Left ventricle myocardium inferior (tissue), 1 donor: ENCODE data around the gene ANO2. TPM values are rescaled to one million over a fixed set of nuclear protein-coding genes. Genes with fewer than 3 reads are reported as not detected.

Experiments
- DNase-seq: peaks from one replicate; pipeline ENCODE4 v3.0.0-alpha.2; 2020
- H3K27ac ChIP-seq: fragments of 200-600 bp; replicated peaks from 2 replicates; pipeline ENCODE4 v1.8.0; 2021
- H3K27me3 ChIP-seq: fragments of 200-600 bp; 2 replicates; pipeline ENCODE4 v1.8.0; 2021; ENCODE audit warnings: low read depth
- H3K36me3 ChIP-seq: fragments of 200-600 bp; 2 replicates; pipeline ENCODE4 v1.8.0; 2021
- H3K4me1 ChIP-seq: fragments of 200-600 bp; 2 replicates; pipeline ENCODE4 v1.8.0; 2021
- H3K4me3 ChIP-seq: fragments of 200-600 bp; 2 replicates; pipeline ENCODE4 v1.8.0; 2021; ENCODE audit warnings: mild to moderate bottlenecking, moderate library complexity
- H3K9me3 ChIP-seq: fragments of 200-600 bp; replicated peaks from 2 replicates; pipeline ENCODE4 v1.8.0; 2021
- CTCF ChIP-seq: fragments of 200-600 bp; IDR thresholded peaks from 2 replicates; pipeline ENCODE4 v1.8.0; 2021; ENCODE audit warnings: antibody characterized with exemption, mild to moderate bottlenecking, borderline replicate concordance
- intact Hi-C: fragments of 100-400 bp; cut with micrococcal nuclease; formaldehyde crosslinking; loops from one replicate; pipeline ENCODE4 v1.11.0; 2022
- total RNA-seq: library from RNA; stranded (reverse); fragmentation: NEBNext Ultra II Directional; extraction: Animal tissue kit (Norgen Biotek cat#: 25700); gene quantifications from one replicate; pipeline ENCODE4 v1.2.1, GENCODE V29; 2021
- donor health status: DM: no; HTN: yes; CAD: no; lungs with severe emphysema.

The ANO2 gene
- total RNA-seq, 1 donor from 2014 or later, result 13.0 TPM

- intact Hi-C loops, result no loop called here
- no peak for TF ChIP-seq CTCF
These were observed 322.8 kb downstream of the ANO2 start for GRCh38 chr12:5622280-5622679.

GRCh38 chr12:5621329-5621728 is 323.7 kb downstream of the ANO2 start:
- intact Hi-C loops, result no loop called here
- DNase-seq, result no peak
- Histone ChIP-seq H3K27me3 (peaks cover 11% of the 10 kb centered on the region), H3K27ac (no peak overlapping the region), H3K9me3 (no peaks in the 10 kb centered on the region), H3K4me1 (peaks cover 14% of the 10 kb centered on the region), H3K36me3 (no peaks in the 10 kb centered on the region), H3K4me3 (no peak overlapping the region)
- no peak for TF ChIP-seq CTCF

More at GRCh38 chr12:5622280-5622679, 322.8 kb downstream of the ANO2 start:
- H3K27ac ChIP-seq, result no peak overlapping the region
- H3K4me3 ChIP-seq, result no peak overlapping the region
- H3K4me1 ChIP-seq, result peaks cover 14% of the 10 kb centered on the region
- H3K27me3 ChIP-seq, result peaks cover 11% of the 10 kb centered on the region
- no peaks in the 10 kb centered on the region for H3K9me3 ChIP-seq
- no peaks in the 10 kb centered on the region for H3K36me3 ChIP-seq
- no peak for DNase-seq

- no peak for DNase-seq
- intact Hi-C loops, result no loop called here
- H3K36me3 ChIP-seq, result no peaks in the 10 kb centered on the region
- H3K27ac ChIP-seq, result no peak overlapping the region
- no peak for TF ChIP-seq CTCF
- H3K4me3 ChIP-seq, result no peak overlapping the region
- peaks cover 14% of the 10 kb centered on the region for H3K4me1 ChIP-seq
- no peaks in the 10 kb centered on the region for H3K9me3 ChIP-seq
- peaks cover 8% of the 10 kb centered on the region for H3K27me3 ChIP-seq
These were observed 324.2 kb downstream of the ANO2 start for GRCh38 chr12:5620896-5621295.

GRCh38 chr12:5619628-5620027 is 325.4 kb downstream of the ANO2 start:
- no peak overlapping the region for H3K27ac ChIP-seq

GRCh38 chr12:5616854-5617253 is 328.2 kb downstream of the ANO2 start:
- intact Hi-C loops, result no loop called here
- H3K4me3 ChIP-seq, result no peak overlapping the region
- no peaks in the 10 kb centered on the region for H3K9me3 ChIP-seq
- DNase-seq, result no peak
- TF ChIP-seq CTCF, result no peak
- H3K4me1 ChIP-seq, result no peaks in the 10 kb centered on the region
- H3K36me3 ChIP-seq, result no peaks in the 10 kb centered on the region
- H3K27ac ChIP-seq, result no peak overlapping the region
- no peaks in the 10 kb centered on the region for H3K27me3 ChIP-seq

More at GRCh38 chr12:5619628-5620027, 325.4 kb downstream of the ANO2 start:
- no peak for DNase-seq
- Histone ChIP-seq H3K4me1 (peaks cover 4% of the 10 kb centered on the region), H3K9me3 (no peaks in the 10 kb centered on the region), H3K4me3 (no peak overlapping the region), H3K27me3 (peaks cover 3% of the 10 kb centered on the region), H3K36me3 (no peaks in the 10 kb centered on the region)
- TF ChIP-seq CTCF, result no peak
- intact Hi-C loops, result no loop called here

GRCh38 chr12:5615760-5616159 is 329.3 kb downstream of the ANO2 start:
- no peak overlapping the region for H3K27ac ChIP-seq
- no peak overlapping the region for H3K4me3 ChIP-seq
- no peak for TF ChIP-seq CTCF
- DNase-seq, result no peak
- no peaks in the 10 kb centered on the region for H3K36me3 ChIP-seq
- H3K4me1 ChIP-seq, result no peaks in the 10 kb centered on the region
- H3K27me3 ChIP-seq, result no peaks in the 10 kb centered on the region
- no peaks in the 10 kb centered on the region for H3K9me3 ChIP-seq
- intact Hi-C loops, result no loop called here
